Loucy (cell line): Measurements from ENCODE around the gene TMEM54.

Experiments used
- H2AFZ ChIP-seq: fragments of 200-600 bp; sonication (generic); 2 replicates; pipeline ENCODE4 v1.6.0; 2016; ENCODE audit warnings: antibody characterized with exemption, mild to moderate bottlenecking, low read length, moderate library complexity
- H3F3A ChIP-seq: fragments of 200-600 bp; 2 replicates; pipeline ENCODE4 v1.6.0; 2016; ENCODE audit warnings: antibody characterized with exemption, low read depth, mild to moderate bottlenecking
- H3K27me3 ChIP-seq: fragments of 200-600 bp; sonication (generic); 2 replicates; pipeline ENCODE4 v1.6.1; 2014; ENCODE audit warnings: low read length, mild to moderate bottlenecking; ENCODE audit not compliant: insufficient read depth, poor library complexity, severe bottlenecking
- H3K36me3 ChIP-seq: fragments of 200-600 bp; sonication (generic); 2 replicates; pipeline ENCODE4 v1.6.1; 2016; ENCODE audit warnings: low read length; ENCODE audit not compliant: insufficient read depth
- H3K4me1 ChIP-seq: fragments of 200-600 bp; sonication (generic); 2 replicates; pipeline ENCODE4 v1.5.1; 2014; ENCODE audit warnings: low read length, mild to moderate bottlenecking; ENCODE audit not compliant: insufficient read depth, poor library complexity, severe bottlenecking
- H3K4me2 ChIP-seq: fragments of 200-600 bp; sonication (generic); 2 replicates; pipeline ENCODE4 v1.6.0; 2014; ENCODE audit warnings: antibody characterized with exemption, low read length, low read depth, mild to moderate bottlenecking; ENCODE audit not compliant: poor library complexity, severe bottlenecking
- H3K4me3 ChIP-seq: fragments of 200-600 bp; sonication (generic); 2 replicates; pipeline ENCODE4 v1.5.1; 2014; ENCODE audit warnings: low read length, mild to moderate bottlenecking, mixed read lengths; ENCODE audit not compliant: poor library complexity, severe bottlenecking
- H3K79me2 ChIP-seq: fragments of 200-600 bp; sonication (generic); 2 replicates; pipeline ENCODE4 v1.6.1; 2014; ENCODE audit warnings: low read length; ENCODE audit not compliant: insufficient read depth
- H3K9ac ChIP-seq: fragments of 200-600 bp; sonication (generic); 2 replicates; pipeline ENCODE4 v1.6.0; 2014; ENCODE audit warnings: mild to moderate bottlenecking, low read depth, low read length, moderate library complexity; ENCODE audit not compliant: poor library complexity, severe bottlenecking
- H3K9me2 ChIP-seq: fragments of 200-600 bp; sonication (generic); replicated peaks from 2 replicates; pipeline ENCODE4 v1.6.1; 2016; ENCODE audit warnings: low read depth, low read length, mixed read lengths
- H3K9me3 ChIP-seq: fragments of 200-600 bp; sonication (generic); 2 replicates; pipeline ENCODE4 v1.6.1; 2014; ENCODE audit warnings: mild to moderate bottlenecking, antibody characterized with exemption, low read length, low read depth; ENCODE audit not compliant: insufficient read depth
- H4K20me1 ChIP-seq: fragments of 200-600 bp; sonication (generic); 2 replicates; pipeline ENCODE4 v1.6.0; 2014; ENCODE audit warnings: antibody characterized with exemption, low read length, mild to moderate bottlenecking; ENCODE audit not compliant: insufficient read depth, poor library complexity, severe bottlenecking
- CTCF ChIP-seq: fragments of 200-600 bp; sonication (generic); conservative IDR thresholded peaks from 2 replicates; pipeline ENCODE4 v1.5.1; 2014; ENCODE audit warnings: mild to moderate bottlenecking, antibody characterized with exemption, low read length
- EZH2phosphoT487 ChIP-seq: fragments of 200-600 bp; IDR thresholded peaks from 2 replicates; pipeline ENCODE4 v1.6.1; 2018; ENCODE audit warnings: antibody characterized with exemption, mild to moderate bottlenecking, moderate library complexity, borderline replicate concordance

Gene TMEM54

DNA sequence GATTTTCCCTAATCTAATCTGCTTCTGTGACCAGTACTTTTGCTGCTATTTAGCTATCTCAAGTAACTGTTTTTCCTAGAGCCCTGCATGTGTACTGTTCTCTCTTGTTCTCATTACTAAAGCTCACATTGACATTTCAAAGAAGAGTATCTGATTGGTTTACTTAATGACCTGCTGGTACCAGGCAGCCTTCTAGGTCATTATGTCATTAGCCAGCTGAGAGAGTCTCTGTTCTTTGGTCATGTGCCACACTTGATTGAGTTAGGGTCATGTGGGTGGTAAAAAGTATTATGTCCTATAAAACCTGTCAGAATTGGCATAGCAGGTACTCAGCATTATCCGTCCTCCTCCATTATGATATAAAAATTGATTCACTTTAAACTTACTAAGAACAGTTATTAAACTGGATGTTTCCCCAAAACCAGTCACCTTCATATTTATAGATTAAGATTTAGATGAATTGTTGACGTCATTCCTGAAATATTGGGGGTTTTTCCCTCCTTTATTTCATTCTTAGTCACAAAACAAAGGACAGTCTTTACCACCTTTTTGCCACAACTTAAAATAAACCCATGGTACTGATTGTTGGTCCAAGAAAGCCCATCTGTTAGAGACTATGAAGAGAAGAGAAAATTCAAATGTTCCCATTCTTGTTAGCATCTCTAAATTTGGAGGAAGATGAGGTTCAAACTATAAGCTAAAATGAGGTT is 52.7 kb downstream of the TMEM54 start:
- no peaks in the 10 kb centered on the region for H3K9me3 ChIP-seq
- no peaks in the 10 kb centered on the region for H3F3A ChIP-seq
- no peaks in the 10 kb centered on the region for H3K79me2 ChIP-seq
- H3K9ac ChIP-seq: no peak overlapping the region
- no peaks in the 10 kb centered on the region for H3K4me1 ChIP-seq
- H3K9me2 ChIP-seq: no peaks in the 10 kb centered on the region
- no peak overlapping the region for H3K4me2 ChIP-seq
- no peaks in the 10 kb centered on the region for H4K20me1 ChIP-seq
- peaks cover 34% of the 10 kb centered on the region for H3K36me3 ChIP-seq
- TF ChIP-seq EZH2phosphoT487 (no peak), CTCF (no peak)
- H2AFZ ChIP-seq: no peak overlapping the region
- H3K27me3 ChIP-seq: no peaks in the 10 kb centered on the region
- no peak overlapping the region for H3K4me3 ChIP-seq
